ENCODE data around the gene ARHGAP24. TPM values are rescaled to one million over a fixed set of nuclear protein-coding genes. Genes with fewer than 3 reads are reported as not detected.

The ARHGAP24 gene
- total RNA-seq, 4 donors from 2014 or later, result 41.6 to 71.2 (median 62.0) TPM

DNA sequence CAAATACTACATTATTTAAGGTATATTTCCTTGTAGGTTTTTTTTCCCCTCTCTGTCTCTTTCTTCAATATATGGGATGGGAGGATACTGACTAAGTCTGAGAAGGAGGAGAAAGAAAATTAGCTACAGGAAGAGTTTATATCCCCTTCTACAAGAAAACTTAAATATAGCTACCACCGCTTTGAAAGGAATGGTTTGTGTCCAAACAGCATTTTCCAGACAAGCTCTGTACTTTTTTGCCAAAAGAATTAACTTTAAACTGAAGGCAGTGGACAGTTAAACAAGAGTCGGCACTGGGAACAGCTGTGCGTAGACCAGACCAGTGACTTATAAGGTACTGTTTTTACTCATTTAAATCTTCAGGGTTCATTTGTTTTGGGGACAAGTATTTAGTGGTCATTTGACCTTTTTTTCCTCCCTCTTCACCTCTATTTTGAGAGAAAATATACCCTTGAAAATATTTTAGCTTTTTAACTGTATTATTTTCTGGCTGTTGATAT lies 303.7 kb downstream of the ARHGAP24 start:
- Histone ChIP-seq H3K27ac (peak overlapping the region; percentile 4 to 62 (median 22)), H3K36me3 (no peaks in the 10 kb centered on the region), H3K27me3 (no peaks in the 10 kb centered on the region), H3K9me3 (no peaks in the 10 kb centered on the region), H3K4me3 (peak overlapping the region in 2 of 4 donors; percentile 8 to 15), H3K4me1 (peaks cover 0 to 37% (median 7%) of the 10 kb centered on the region in 4 donors)
- 29 to 31% methylated on average over 3 of the region's 3 CpGs for WGBS, 2 donors
- TF ChIP-seq CTCF (IDR thresholded peaks at IDR 0.05), result no peak
- TF ChIP-seq EP300 (IDR thresholded peaks at IDR 0.05), result no peak
- TF ChIP-seq POLR2A (IDR thresholded peaks at IDR 0.05), result no peak
- DNase-seq (ENCODE audit: low spot score in 2 of 2), result no peak

DNA sequence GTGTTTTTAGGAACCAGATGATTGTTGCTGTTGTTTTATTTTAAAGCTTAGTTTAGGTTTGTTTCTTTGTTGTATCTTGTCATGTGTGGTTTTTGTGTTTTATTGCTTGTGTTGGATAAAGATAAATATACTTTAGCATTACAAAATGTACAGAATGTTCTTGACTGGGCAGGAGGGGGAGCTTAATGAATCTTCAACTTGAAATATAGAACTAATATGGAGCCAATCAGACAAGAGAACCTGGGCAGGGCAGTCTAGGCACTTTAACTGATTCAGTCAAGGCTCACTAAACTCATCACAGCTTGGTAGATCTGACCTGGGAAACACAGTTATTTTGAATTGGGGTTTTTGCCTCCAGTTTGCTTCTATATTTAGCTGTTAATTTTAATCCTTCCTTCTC lies 304.2 kb downstream of the ARHGAP24 start:
- Histone ChIP-seq H3K4me3 (peak overlapping the region in 1 of 4 donors; percentile 8), H3K4me1 (peaks cover 0 to 42% (median 9%) of the 10 kb centered on the region in 4 donors), H3K27me3 (no peaks in the 10 kb centered on the region), H3K27ac (peak overlapping the region; percentile 4 to 62 (median 22)), H3K9me3 (no peaks in the 10 kb centered on the region), H3K36me3 (no peaks in the 10 kb centered on the region)
- TF ChIP-seq EP300 (IDR thresholded peaks at IDR 0.05) (no peak), CTCF (IDR thresholded peaks at IDR 0.05) (no peak), POLR2A (IDR thresholded peaks at IDR 0.05) (no peak)
- DNase-seq (ENCODE audit: low spot score in 2 of 2), result no peak

GRCh38 chr4:85780664-85781063 lies 305.7 kb downstream of the ARHGAP24 start:
- Histone ChIP-seq H3K9me3 (no peaks in the 10 kb centered on the region), H3K27me3 (no peaks in the 10 kb centered on the region), H3K4me1 (peaks cover 0 to 49% (median 9%) of the 10 kb centered on the region in 4 donors), H3K4me3 (no peak overlapping the region), H3K36me3 (no peaks in the 10 kb centered on the region), H3K27ac (no peak overlapping the region)
- no peak for DNase-seq (ENCODE audit: low spot score in 2 of 2)
- no peak for TF ChIP-seq POLR2A (IDR thresholded peaks at IDR 0.05)
- no peak for TF ChIP-seq EP300 (IDR thresholded peaks at IDR 0.05)
- no peak for TF ChIP-seq CTCF (IDR thresholded peaks at IDR 0.05)
- WGBS, 2 donors, result 58 to 63% methylated on average over 3 of the region's 3 CpGs

GRCh38 chr4:85783483-85783882 lies 308.5 kb downstream of the ARHGAP24 start:
- WGBS, 2 donors, result 37 to 44% methylated on average over 2 of the region's 2 CpGs
- TF ChIP-seq POLR2A (IDR thresholded peaks at IDR 0.05) (no peak), CTCF (IDR thresholded peaks at IDR 0.05) (no peak), EP300 (IDR thresholded peaks at IDR 0.05) (no peak)
- DNase-seq (ENCODE audit: low spot score in 2 of 2), result no peak
- no peaks in the 10 kb centered on the region for H3K9me3 ChIP-seq
- H3K4me3 ChIP-seq, result no peak overlapping the region
- no peaks in the 10 kb centered on the region for H3K27me3 ChIP-seq
- H3K36me3 ChIP-seq, result no peaks in the 10 kb centered on the region
- H3K27ac ChIP-seq, result peak overlapping the region in 1 of 4 donors; percentile 0
- peaks cover 0 to 30% (median 8%) of the 10 kb centered on the region in 4 donors for H3K4me1 ChIP-seq

GRCh38 chr4:85783900-85784299 lies 308.9 kb downstream of the ARHGAP24 start:
- H3K36me3 ChIP-seq, result no peaks in the 10 kb centered on the region
- H3K27ac ChIP-seq, result peak overlapping the region in 1 of 4 donors; percentile 0
- no peak overlapping the region for H3K4me3 ChIP-seq
- no peaks in the 10 kb centered on the region for H3K27me3 ChIP-seq
- H3K9me3 ChIP-seq, result no peaks in the 10 kb centered on the region
- WGBS, 2 donors, result 54 to 75% methylated on average over 1 of the region's 1 CpG
- no peak for DNase-seq (ENCODE audit: low spot score in 2 of 2)
- TF ChIP-seq CTCF (IDR thresholded peaks at IDR 0.05) (no peak), EP300 (IDR thresholded peaks at IDR 0.05) (no peak), POLR2A (IDR thresholded peaks at IDR 0.05) (no peak)
- peaks cover 0 to 25% (median 8%) of the 10 kb centered on the region in 4 donors for H3K4me1 ChIP-seq
